T-helper 1 cell treated with Interleukin-12 subunit alpha and Interleukin-12 subunit beta and Interleukin-4 antibody, amounts not matched to agents 30 μg/mL and 1 μg/mL, for 36 hours (primary cell): ENCODE data around the gene DNAJB4.

Experiments used
- H3K27ac Mint-ChIP-seq: one replicate; pipeline ENCODE4 v1.8.0; 2021; ENCODE audit warnings: mild to moderate bottlenecking, mixed read lengths
- H3K27me3 Mint-ChIP-seq: one replicate; pipeline ENCODE4 v1.8.0; 2021; ENCODE audit warnings: low read depth, mixed read lengths
- H3K36me3 Mint-ChIP-seq: one replicate; pipeline ENCODE4 v1.8.0; 2021; ENCODE audit warnings: low read depth, mixed read lengths
- H3K4me1 Mint-ChIP-seq: one replicate; pipeline ENCODE4 v1.8.0; 2021; ENCODE audit warnings: low read depth, mixed read lengths
- H3K4me3 Mint-ChIP-seq: one replicate; pipeline ENCODE4 v1.8.0; 2021; ENCODE audit warnings: mild to moderate bottlenecking, moderate library complexity, mixed read lengths
- H3K9me3 Mint-ChIP-seq: one replicate; pipeline ENCODE4 v1.8.0; 2021; ENCODE audit warnings: mixed read lengths

Gene DNAJB4

GRCh38 chr1:78035121-78035520 is 30.4 kb downstream of the DNAJB4 start:
- H3K4me1 Mint-ChIP-seq, result no peaks in the 10 kb centered on the region
- H3K27me3 Mint-ChIP-seq, result peaks cover 14% of the 10 kb centered on the region
- no peaks in the 10 kb centered on the region for H3K36me3 Mint-ChIP-seq
- no peak overlapping the region for H3K27ac Mint-ChIP-seq
- H3K4me3 Mint-ChIP-seq, result no peak overlapping the region
- no peaks in the 10 kb centered on the region for H3K9me3 Mint-ChIP-seq

GRCh38 chr1:78036450-78036849 is 31.7 kb downstream of the DNAJB4 start:
- Mint-ChIP-seq H3K36me3 (no peaks in the 10 kb centered on the region), H3K27me3 (peaks cover 17% of the 10 kb centered on the region), H3K4me1 (peaks cover 6% of the 10 kb centered on the region)

GRCh38 chr1:78038071-78038470 is 33.3 kb downstream of the DNAJB4 start:
- Mint-ChIP-seq H3K27me3 (peaks cover 24% of the 10 kb centered on the region), H3K27ac (no peak overlapping the region), H3K4me3 (no peak overlapping the region), H3K4me1 (peaks cover 6% of the 10 kb centered on the region), H3K9me3 (no peaks in the 10 kb centered on the region), H3K36me3 (no peaks in the 10 kb centered on the region)

More at GRCh38 chr1:78036450-78036849, 31.7 kb downstream of the DNAJB4 start:
- no peak overlapping the region for H3K4me3 Mint-ChIP-seq
- no peak overlapping the region for H3K27ac Mint-ChIP-seq
- no peaks in the 10 kb centered on the region for H3K9me3 Mint-ChIP-seq

GRCh38 chr1:78038491-78038939 is 33.8 kb downstream of the DNAJB4 start:
- H3K27me3 Mint-ChIP-seq, result peaks cover 28% of the 10 kb centered on the region
- H3K9me3 Mint-ChIP-seq, result no peaks in the 10 kb centered on the region
- no peak overlapping the region for H3K4me3 Mint-ChIP-seq

GRCh38 chr1:78040484-78041089 is 35.8 kb downstream of the DNAJB4 start:
- no peak overlapping the region for H3K4me3 Mint-ChIP-seq

More at GRCh38 chr1:78038491-78038939, 33.8 kb downstream of the DNAJB4 start:
- no peaks in the 10 kb centered on the region for H3K36me3 Mint-ChIP-seq
- H3K27ac Mint-ChIP-seq, result no peak overlapping the region
- peaks cover 6% of the 10 kb centered on the region for H3K4me1 Mint-ChIP-seq

GRCh38 chr1:78043436-78043835 is 38.7 kb downstream of the DNAJB4 start:
- no peaks in the 10 kb centered on the region for H3K36me3 Mint-ChIP-seq
- H3K27me3 Mint-ChIP-seq, result peaks cover 53% of the 10 kb centered on the region
- no peak overlapping the region for H3K4me3 Mint-ChIP-seq
- no peaks in the 10 kb centered on the region for H3K9me3 Mint-ChIP-seq
- no peak overlapping the region for H3K27ac Mint-ChIP-seq
- peaks cover 18% of the 10 kb centered on the region for H3K4me1 Mint-ChIP-seq

More at GRCh38 chr1:78040484-78041089, 35.8 kb downstream of the DNAJB4 start:
- H3K27ac Mint-ChIP-seq, result no peak overlapping the region
- peaks cover 15% of the 10 kb centered on the region for H3K4me1 Mint-ChIP-seq
- H3K9me3 Mint-ChIP-seq, result no peaks in the 10 kb centered on the region
- H3K27me3 Mint-ChIP-seq, result peaks cover 33% of the 10 kb centered on the region
- no peaks in the 10 kb centered on the region for H3K36me3 Mint-ChIP-seq

GRCh38 chr1:78044796-78045562 is 40.2 kb downstream of the DNAJB4 start:
- Mint-ChIP-seq H3K4me1 (peaks cover 19% of the 10 kb centered on the region), H3K27ac (no peak overlapping the region), H3K27me3 (peaks cover 56% of the 10 kb centered on the region), H3K4me3 (peak overlapping the region; percentile 55), H3K36me3 (no peaks in the 10 kb centered on the region), H3K9me3 (no peaks in the 10 kb centered on the region)

GRCh38 chr1:78045563-78045925 is 40.8 kb downstream of the DNAJB4 start:
- Mint-ChIP-seq H3K27me3 (peaks cover 56% of the 10 kb centered on the region), H3K4me1 (peaks cover 18% of the 10 kb centered on the region), H3K36me3 (no peaks in the 10 kb centered on the region), H3K9me3 (no peaks in the 10 kb centered on the region), H3K27ac (no peak overlapping the region), H3K4me3 (peak overlapping the region; percentile 55)

- Mint-ChIP-seq H3K9me3 (no peaks in the 10 kb centered on the region), H3K27ac (no peak within 1 kb of the TSS), H3K4me1 (peaks cover 13% of the 10 kb centered on the region), H3K4me3 (peak within 1 kb of the TSS; percentile 68), H3K36me3 (no peaks in the 10 kb centered on the region), H3K27me3 (peaks cover 53% of the 10 kb centered on the region)
Observed at GRCh38 chr1:78045926-78046778, 41.4 kb downstream of the DNAJB4 start, which contains the start of gene GIPC2. TSS of gene GIPC2 (plus strand) at chr1:78045966. CDS start at chr1:78046095, 129 bp downstream.

GRCh38 chr1:78047106-78047505 is 42.4 kb downstream of the DNAJB4 start:
- no peak overlapping the region for H3K27ac Mint-ChIP-seq
- no peak overlapping the region for H3K4me3 Mint-ChIP-seq
- H3K4me1 Mint-ChIP-seq, result peaks cover 13% of the 10 kb centered on the region
- H3K27me3 Mint-ChIP-seq, result peaks cover 53% of the 10 kb centered on the region
- no peaks in the 10 kb centered on the region for H3K9me3 Mint-ChIP-seq
- H3K36me3 Mint-ChIP-seq, result no peaks in the 10 kb centered on the region

GRCh38 chr1:78047631-78048030 is 42.9 kb downstream of the DNAJB4 start:
- Mint-ChIP-seq H3K9me3 (no peaks in the 10 kb centered on the region), H3K36me3 (no peaks in the 10 kb centered on the region), H3K27me3 (peaks cover 51% of the 10 kb centered on the region), H3K27ac (no peak overlapping the region), H3K4me1 (peaks cover 13% of the 10 kb centered on the region), H3K4me3 (peak overlapping the region; percentile 30)

- no peaks in the 10 kb centered on the region for H3K9me3 Mint-ChIP-seq
- peaks cover 17% of the 10 kb centered on the region for H3K4me1 Mint-ChIP-seq
- H3K36me3 Mint-ChIP-seq, result no peaks in the 10 kb centered on the region
- peaks cover 43% of the 10 kb centered on the region for H3K27me3 Mint-ChIP-seq
- no peak overlapping the region for H3K4me3 Mint-ChIP-seq
- H3K27ac Mint-ChIP-seq, result no peak overlapping the region
Observed at GRCh38 chr1:78048446-78048845, 43.7 kb downstream of the DNAJB4 start.

GRCh38 chr1:78049396-78049795 is 44.7 kb downstream of the DNAJB4 start:
- no peaks in the 10 kb centered on the region for H3K9me3 Mint-ChIP-seq

GRCh38 chr1:78051005-78051404 is 46.3 kb downstream of the DNAJB4 start:
- Mint-ChIP-seq H3K4me3 (no peak overlapping the region), H3K9me3 (no peaks in the 10 kb centered on the region), H3K36me3 (peaks cover 1% of the 10 kb centered on the region), H3K27ac (no peak overlapping the region), H3K4me1 (peaks cover 10% of the 10 kb centered on the region), H3K27me3 (peaks cover 23% of the 10 kb centered on the region)

More at GRCh38 chr1:78049396-78049795, 44.7 kb downstream of the DNAJB4 start:
- no peak overlapping the region for H3K27ac Mint-ChIP-seq
- H3K27me3 Mint-ChIP-seq, result peaks cover 36% of the 10 kb centered on the region
- peaks cover 17% of the 10 kb centered on the region for H3K4me1 Mint-ChIP-seq
- H3K4me3 Mint-ChIP-seq, result no peak overlapping the region
- no peaks in the 10 kb centered on the region for H3K36me3 Mint-ChIP-seq
